Stimulated activated CD8-positive, alpha-beta memory T cell treated with anti-CD3 and anti-CD28 coated beads, Interleukin-15, amount 100 ng/mL, for 1 hour (primary cell): ENCODE results near the gene HTR1B.

ENCODE experiments used
- DNase-seq: peaks from one replicate; pipeline ENCODE4 v3.0.0-alpha.2; 2020; ENCODE audit warnings: low read depth

The HTR1B gene, protein sequence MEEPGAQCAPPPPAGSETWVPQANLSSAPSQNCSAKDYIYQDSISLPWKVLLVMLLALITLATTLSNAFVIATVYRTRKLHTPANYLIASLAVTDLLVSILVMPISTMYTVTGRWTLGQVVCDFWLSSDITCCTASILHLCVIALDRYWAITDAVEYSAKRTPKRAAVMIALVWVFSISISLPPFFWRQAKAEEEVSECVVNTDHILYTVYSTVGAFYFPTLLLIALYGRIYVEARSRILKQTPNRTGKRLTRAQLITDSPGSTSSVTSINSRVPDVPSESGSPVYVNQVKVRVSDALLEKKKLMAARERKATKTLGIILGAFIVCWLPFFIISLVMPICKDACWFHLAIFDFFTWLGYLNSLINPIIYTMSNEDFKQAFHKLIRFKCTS

DNA sequence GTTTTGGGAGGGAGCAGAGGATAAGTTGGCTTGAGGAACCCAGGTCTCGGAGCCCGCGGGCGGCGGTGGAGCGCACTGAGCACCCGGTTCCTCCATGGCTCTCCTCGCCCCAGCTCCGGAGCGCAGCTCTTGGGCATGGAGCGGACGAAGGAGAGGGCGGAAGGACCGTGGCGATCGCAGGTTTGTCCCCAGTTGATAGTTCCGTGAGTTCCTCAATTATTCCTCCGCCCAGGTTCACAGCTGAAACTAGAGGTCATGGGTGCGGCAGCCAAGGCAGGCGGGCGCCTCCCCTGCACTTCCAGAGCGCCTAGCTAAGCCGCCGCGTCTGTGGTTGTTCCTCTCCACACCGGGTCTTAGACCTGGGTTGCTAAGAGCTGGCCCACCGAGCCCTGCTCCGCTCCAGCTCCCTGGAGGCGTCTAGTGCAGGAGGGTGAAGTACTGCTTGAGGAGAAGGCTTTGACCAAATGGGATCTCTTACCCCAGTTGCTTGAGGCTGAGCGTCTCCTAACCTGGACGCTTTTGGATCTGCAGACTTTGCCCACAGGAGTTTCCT, at the start of gene HTR1B:
Gene HTR1B (minus strand): TSS at position 184 of the 553 bp plus-strand sequence. CDS start 88 bp downstream, at position 96.
- no peak for DNase-seq

DNA sequence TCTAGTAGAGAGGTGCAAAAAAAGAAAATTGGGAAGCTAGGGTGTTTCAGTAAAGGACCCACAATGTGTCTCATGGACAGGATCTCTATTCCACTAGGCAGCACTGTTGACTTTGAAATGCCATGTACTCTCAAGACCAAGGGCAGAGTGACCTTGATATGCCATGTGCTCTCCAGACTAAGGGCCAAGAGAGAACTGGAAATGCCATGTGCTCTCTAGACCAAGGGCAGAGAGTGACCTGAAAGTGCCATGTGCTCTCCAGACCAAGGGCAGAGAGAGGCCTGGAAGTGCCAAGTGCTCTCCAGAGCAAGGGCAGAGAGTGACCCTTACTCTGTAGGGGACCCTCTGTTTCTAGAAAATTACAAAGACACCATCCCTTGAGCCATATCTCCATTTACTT, 49.3 kb upstream of the HTR1B start:
- no peak for DNase-seq

- DNase-seq: no peak
Observed at GRCh38 chr6:77511860-77512259, 48.6 kb upstream of the HTR1B start.

DNA sequence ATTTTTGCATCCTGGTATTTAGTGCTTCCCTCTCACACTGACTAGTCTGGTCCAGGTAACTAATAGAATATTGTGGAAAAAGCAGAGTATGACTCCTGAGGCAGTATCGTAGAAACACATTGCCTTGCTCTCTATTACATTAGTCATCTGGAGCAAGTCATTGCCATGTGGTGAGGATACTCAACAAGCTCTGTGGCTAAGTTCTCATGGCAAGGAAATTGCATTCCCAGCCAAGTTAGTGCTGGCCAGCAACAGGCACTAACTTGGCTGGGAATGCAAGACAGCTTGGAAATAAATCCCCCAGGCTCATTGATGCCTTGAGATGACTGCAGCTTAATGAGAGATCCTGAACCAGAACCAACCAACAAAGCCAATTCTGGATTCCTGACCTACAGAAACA, 39.7 kb upstream of the HTR1B start:
- no peak for DNase-seq

GRCh38 chr6:77492530-77492929, 29.2 kb upstream of the HTR1B start:
- DNase-seq: no peak

GRCh38 chr6:77487808-77488425, 24.6 kb upstream of the HTR1B start:
- DNase-seq: no peak

GRCh38 chr6:77482981-77483380, 19.7 kb upstream of the HTR1B start:
- DNase-seq: no peak

DNA sequence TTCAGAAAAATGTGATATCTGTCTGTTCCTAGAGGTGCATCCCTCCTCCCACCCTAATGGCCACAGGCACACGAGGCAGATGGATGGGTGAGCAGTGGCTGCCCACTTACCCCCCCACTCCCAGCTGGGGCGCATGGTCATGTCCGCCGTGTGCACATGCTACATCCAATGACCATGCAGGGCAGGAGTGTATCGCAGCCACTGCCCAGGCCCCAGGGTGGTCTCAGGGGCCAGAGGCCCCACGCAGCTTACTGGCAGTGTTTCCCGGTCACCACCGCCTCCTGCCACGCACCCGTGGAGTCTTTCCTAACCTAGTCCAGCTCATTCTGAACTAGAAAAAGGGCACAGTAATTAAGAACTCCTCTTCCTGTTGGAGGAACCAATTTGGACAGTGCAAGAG, 11.7 kb upstream of the HTR1B start:
- no peak for DNase-seq

DNA sequence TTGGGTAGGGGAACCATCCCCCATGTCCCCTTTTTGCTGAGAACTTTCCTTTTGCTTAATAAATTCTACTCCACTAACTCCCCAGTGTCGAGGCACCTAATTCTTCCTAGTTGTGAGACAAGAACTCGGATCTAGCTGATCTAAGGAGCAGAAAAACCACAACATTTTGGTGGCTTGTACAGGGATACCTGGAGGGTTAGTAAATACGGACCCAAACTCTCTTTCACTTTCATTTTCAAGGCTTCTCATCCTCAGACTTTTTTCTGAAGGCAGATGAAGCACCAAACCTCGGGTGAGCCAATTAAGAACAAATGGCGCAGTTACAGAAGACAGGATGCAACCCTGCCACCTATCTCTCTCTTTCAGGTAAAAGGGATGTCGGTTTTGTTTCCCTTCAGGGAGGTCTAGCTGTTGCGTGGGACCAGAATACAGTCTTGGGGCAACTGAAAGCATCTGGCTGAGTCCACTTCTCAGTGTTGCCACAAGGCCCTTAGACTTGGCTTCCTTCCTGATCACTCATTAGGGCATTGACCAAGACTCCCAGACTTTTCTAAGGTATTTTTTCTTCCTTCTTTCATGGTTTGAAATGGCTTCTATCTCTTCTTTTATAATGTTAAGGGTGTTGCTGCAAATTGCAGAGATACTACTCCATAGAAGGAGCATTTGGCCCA, 11.1 kb upstream of the HTR1B start:
- no peak for DNase-seq

DNA sequence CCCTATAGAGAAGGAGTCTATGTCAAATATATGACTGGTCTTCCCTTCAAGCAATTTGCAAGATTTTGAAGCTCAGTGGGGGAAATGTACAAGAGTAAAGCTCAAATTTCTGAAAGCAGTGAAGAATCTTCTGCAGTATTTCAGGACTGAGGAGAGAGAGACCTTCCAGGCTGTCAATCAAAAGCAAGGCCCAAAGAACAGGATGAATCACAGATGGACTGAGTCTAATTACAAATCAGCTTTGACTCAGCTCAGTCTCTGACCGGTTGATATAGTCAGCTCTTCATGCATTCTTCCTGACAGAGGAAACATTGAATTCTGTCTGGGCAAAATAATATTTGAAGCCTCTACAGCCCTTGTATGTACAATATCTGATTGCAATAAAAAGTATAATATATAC, 7.7 kb upstream of the HTR1B start:
- no peak for DNase-seq

DNA sequence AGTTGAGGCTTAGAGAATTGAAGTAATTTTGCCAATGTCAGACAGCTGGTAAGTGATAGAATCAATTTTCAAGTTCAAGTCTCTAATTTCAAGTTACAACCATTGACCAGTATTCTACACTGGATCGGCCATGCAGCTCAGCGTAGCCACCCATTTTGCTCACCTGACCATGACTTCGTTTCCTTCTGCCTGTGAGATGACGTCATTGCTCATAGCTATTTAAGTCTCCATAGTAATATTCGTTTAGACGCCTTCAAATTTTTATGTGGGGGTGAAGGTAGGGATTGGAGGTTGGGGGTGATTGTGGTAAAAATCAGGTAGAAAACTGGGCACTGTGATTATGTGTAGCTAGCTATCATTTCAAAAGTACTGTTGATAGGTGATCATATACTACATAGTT, 5.6 kb upstream of the HTR1B start:
- DNase-seq: no peak

DNA sequence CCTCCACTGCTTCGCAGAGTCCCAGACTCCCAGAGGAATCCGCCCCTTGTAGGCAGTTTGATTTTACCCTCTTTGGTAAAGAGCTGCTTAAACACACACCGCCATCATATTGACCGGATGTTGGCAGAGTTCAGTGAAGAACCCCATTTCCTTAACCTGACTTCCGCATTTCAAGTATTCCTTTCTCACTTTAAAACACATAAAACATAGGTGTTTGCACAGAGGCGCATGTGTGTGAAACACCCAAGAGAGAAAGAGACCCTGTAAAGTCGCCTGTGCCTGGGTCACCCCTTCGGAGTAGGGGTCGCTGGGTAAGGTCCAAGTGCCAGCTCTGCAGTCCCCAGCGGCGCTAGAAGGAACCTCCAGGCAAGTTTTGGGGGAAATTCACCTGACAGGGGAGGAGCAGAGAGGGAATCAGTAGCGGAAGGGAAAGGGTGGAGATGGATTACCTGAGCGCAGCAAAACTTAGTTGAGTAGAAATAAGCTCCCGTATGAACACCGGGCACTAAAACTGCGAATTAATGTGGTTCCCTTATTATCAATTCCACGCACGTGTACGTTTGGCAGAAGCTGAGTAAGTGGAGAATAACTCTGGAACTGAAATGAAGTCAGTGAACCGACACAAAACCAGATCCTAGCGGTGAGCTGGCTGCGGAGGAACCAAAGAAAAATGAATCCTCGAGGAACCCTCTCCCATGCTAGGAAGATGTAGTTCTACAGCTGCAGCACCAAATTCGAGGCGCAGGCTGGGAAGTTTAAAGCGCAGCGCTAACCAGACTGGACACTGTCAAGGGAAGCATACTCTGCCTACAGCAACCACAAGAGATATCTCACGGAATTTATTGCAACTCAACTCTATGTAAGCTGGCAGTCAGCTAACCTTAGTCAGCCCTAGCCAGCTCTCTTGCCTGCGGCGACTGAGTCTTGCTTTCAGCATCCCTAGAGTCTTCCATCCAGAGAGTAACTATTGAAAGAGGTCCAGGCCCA, 3.5 kb upstream of the HTR1B start:
- DNase-seq: no peak

DNA sequence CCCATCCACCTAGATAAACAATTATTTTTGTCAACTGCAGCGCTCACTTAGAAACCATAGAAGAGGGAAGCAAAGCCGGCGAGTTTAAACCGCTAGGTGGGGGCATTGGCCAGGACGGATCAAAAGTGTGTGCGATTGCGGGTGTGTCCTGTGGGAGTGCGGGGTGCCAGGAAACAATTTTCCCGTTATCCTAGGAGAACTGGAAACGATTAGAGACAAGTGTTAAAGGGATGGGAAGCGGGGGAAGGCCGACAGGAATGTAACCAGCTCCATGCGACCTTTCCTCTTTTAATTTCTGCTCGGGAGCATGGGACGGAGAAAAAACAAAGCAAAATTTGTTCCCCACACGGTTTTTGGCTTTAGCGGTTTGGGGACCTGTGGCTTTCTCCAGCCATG, 2.8 kb upstream of the HTR1B start:
- DNase-seq: no peak

DNA sequence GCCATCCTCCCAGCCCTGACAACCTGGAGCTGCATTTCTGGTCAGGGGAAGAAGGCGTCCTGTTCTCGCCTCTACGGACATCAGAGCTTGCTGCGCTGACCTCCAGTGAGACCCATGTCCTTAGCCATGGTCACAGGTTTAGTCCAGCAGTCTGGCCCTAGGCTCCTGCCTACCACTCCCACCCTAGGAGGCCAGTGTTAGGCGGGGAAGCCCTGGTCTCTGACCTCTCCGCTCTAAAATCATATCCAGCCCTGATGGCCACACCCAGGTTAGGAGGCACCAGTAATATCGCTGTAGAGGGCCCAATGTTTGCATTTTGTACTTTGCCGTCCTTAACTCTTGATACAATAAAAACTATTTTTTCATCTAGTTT, 1.2 kb upstream of the HTR1B start:
- DNase-seq: no peak

DNA sequence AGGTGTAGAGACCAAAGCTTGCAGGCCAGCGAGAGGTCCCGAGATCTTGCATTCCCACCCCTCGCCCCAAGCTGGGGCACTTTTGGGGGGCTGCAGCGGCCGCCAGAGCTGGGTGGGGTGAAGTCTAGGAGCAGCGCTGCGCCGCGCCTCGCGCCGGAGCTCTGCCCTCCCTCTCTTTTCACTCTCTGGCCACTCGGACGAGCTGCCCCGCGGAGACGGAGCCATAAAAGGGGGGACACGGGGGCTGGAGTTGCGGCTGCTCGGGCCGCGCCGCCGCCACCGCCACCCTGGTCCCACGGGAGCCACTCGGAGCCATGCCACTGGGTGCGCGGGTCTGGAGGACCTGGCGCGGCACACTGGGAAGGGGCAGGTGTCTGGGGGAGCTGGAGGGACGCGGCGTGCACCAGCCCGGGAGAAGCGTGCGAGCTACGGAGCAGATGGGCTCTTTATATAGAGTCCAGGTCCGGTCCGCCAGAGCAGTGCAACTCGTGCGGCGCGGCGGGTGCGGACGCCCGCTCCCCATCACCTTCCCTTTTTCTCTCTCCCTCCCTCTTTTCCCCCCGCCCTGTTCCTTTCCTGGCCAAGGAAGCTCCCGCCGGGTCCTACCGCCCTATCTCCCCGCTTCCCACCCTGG, 687 bp upstream of the HTR1B start:
- DNase-seq: no peak

GRCh38 chr6:77462359-77463307, 658 bp downstream of the HTR1B start:
- no peak for DNase-seq

DNA sequence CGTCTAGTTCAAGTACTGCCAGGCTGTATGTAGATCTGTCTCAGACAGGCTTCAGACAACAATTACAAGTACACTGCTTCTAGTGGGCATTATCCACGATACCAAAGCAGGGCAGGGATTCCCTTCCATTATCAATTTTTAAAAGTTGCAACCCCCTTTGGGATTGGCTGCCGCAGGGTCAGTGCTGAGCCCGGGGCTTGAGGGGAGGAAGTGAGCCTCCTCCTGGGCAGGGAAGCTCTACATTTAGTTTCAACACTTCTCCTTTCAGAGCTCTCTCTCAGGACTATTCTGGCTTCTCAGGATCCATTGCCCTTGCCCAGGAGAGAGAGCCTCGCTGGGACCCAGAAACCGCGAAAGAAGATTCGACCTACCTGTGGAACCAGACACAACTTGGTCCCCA, 1.5 kb downstream of the HTR1B start:
- no peak for DNase-seq

DNA sequence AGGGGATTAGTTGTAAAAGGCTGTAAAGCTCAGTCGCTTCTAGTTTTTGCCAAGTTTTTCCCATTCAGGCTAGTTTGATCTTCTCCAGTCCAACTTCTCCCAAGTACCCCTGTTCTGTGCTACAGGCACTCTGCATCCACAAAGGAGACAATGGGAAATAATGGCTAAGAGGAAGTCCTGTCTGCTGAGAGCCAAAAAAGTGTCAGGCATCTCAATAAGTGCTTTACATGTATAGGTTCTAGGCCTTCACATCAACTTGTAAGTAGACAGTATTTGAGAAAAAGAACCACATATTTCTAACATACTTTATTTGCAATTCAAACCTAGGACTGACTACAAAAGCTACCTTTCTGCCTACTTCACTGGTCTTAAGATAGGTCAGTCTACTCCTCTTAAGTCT, 4.9 kb downstream of the HTR1B start:
- no peak for DNase-seq

DNA sequence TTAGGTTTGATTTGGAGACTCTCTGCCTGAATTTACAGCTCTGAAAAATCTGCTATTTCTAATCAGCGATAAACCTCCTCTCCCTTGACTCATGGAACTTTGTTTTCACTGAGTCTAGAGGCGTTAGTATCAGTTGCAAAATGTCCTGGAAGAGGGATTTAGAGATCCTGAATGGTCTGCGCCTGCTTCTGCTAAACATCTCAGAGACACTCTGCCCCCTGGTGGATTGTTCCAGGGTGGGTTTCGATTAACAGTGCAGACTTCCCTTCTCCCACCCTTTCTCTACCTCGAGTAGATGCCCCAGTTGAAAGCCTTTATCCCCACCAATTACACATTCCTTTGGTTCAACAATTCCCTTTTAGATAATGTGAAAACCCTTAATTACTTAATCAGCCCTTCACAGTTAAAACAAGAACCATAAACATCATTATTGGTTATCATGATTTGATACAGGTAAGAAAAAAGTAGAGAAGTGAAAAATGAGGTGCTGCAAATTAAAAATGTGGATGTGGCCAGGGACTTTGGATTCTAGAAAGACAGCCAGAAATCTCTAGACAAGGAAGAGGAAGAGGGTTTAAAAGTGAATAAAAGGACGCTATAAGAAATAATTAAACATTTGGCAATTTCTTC, 5.5 kb downstream of the HTR1B start:
- no peak for DNase-seq
